HEK293 (cell line): ENCODE results near the gene MT1B.

ENCODE experiments used
- CTCF ChIA-PET: fragments of 350-600 bp; formaldehyde crosslinking; extraction: SDS; loops from one replicate; lab custom pipeline; 2021; ENCODE audit warnings: antibody characterized with exemption; lab: Yijun Ruan, JAX
- POLR2A ChIA-PET: fragments of 300-600 bp; formaldehyde crosslinking; extraction: SDS; loops from one replicate; lab custom pipeline; 2020; ENCODE audit warnings: antibody characterized with exemption, inconsistent platforms; lab: Yijun Ruan, JAX
- H3K27ac ChIP-seq: fragments of 200-500 bp; sonication (Bioruptor generic); 2 replicates; pipeline ENCODE4 v1.5.1; 2014; ENCODE audit warnings: low read depth, low read length, control low read depth, inconsistent platforms; ENCODE audit errors: extremely low read depth
- H3K36me3 ChIP-seq, 2 experiments: fragments of 200-500 bp in 1 of 2; sonication (Bioruptor generic) in 1 of 2; 1 replicate in 1 of 2; 2 replicates in 1 of 2; pipeline ENCODE4 v1.5.1; 2014 to 2017; ENCODE audit warnings: inconsistent platforms in 2 of 2, low read length in 2 of 2; ENCODE audit not compliant: control insufficient read depth in 2 of 2, insufficient read depth in 1 of 2
- H3K4me1 ChIP-seq: fragments of 200-500 bp; sonication (Bioruptor generic); 2 replicates; pipeline ENCODE4 v1.5.1; 2014; ENCODE audit warnings: mild to moderate bottlenecking, low read length, inconsistent platforms; ENCODE audit not compliant: control insufficient read depth, insufficient read depth
- H3K4me3 ChIP-seq: 2 replicates; pipeline ENCODE4 v1.5.1; 2011; ENCODE audit warnings: low read depth, mild to moderate bottlenecking, control low read depth, low read length, moderate library complexity
- H3K9me3 ChIP-seq: fragments of 200-500 bp; sonication (Bioruptor generic); 2 replicates; pipeline ENCODE4 v1.5.1; 2014; ENCODE audit warnings: low read depth, low read length, inconsistent platforms; ENCODE audit not compliant: control insufficient read depth, insufficient read depth
- FEZF1 ChIP-seq: fragments of 450-650 bp; formaldehyde crosslinking; IDR thresholded peaks from 2 replicates; pipeline ENCODE4 v1.5.1; 2016; ENCODE audit warnings: missing biosample characterization, missing genetic modification characterization
- GLI2 ChIP-seq: fragments of 450-650 bp; formaldehyde crosslinking; IDR thresholded peaks from 2 replicates; pipeline ENCODE4; 2017; ENCODE audit warnings: missing biosample characterization, missing genetic modification characterization, low read depth, borderline replicate concordance
- GLI4 ChIP-seq: fragments of 450-650 bp; formaldehyde crosslinking; IDR thresholded peaks from 2 replicates; pipeline ENCODE4 v1.5.1; 2016; ENCODE audit warnings: missing biosample characterization, missing genetic modification characterization
- OSR2 ChIP-seq: fragments of 450-650 bp; formaldehyde crosslinking; IDR thresholded peaks from 2 replicates; pipeline ENCODE4 v1.5.1; 2016; ENCODE audit warnings: missing biosample characterization, missing genetic modification characterization
- PRDM2 ChIP-seq: fragments of 450-650 bp; formaldehyde crosslinking; IDR thresholded peaks from 2 replicates; pipeline ENCODE4 v1.5.1; 2016; ENCODE audit warnings: missing biosample characterization, missing genetic modification characterization, borderline replicate concordance
- SP3 ChIP-seq: fragments of 450-650 bp; formaldehyde crosslinking; IDR thresholded peaks from 2 replicates; pipeline ENCODE4 v1.5.1; 2016; ENCODE audit warnings: missing biosample characterization, missing genetic modification characterization
- TSHZ1 ChIP-seq: fragments of 450-650 bp; formaldehyde crosslinking; IDR thresholded peaks from 2 replicates; pipeline ENCODE4 v1.5.1; 2016; ENCODE audit warnings: missing biosample characterization, missing genetic modification characterization, borderline replicate concordance
- YY1 ChIP-seq: fragments of 450-650 bp; formaldehyde crosslinking; IDR thresholded peaks from 2 replicates; pipeline ENCODE4 v1.5.1; 2018; ENCODE audit warnings: missing biosample characterization, missing genetic modification characterization
- ZBTB11 ChIP-seq: fragments of 450-650 bp; formaldehyde crosslinking; conservative IDR thresholded peaks from 2 replicates; pipeline ENCODE4 v1.5.1; 2016; ENCODE audit warnings: low read depth, missing biosample characterization, missing genetic modification characterization
- ZFP3 ChIP-seq: fragments of 450-650 bp; formaldehyde crosslinking; IDR thresholded peaks from 2 replicates; pipeline ENCODE4 v1.5.1; 2016; ENCODE audit warnings: low read depth, missing biosample characterization, missing genetic modification characterization
- ZFP69B ChIP-seq: fragments of 450-650 bp; formaldehyde crosslinking; IDR thresholded peaks from 2 replicates; pipeline ENCODE4 v1.5.1; 2016; ENCODE audit warnings: missing biosample characterization, missing genetic modification characterization
- ZIC2 ChIP-seq: fragments of 450-650 bp; formaldehyde crosslinking; IDR thresholded peaks from 2 replicates; pipeline ENCODE4 v1.5.1; 2016; ENCODE audit warnings: missing biosample characterization, missing genetic modification characterization
- ZNF121 ChIP-seq: fragments of 450-650 bp; formaldehyde crosslinking; IDR thresholded peaks from 2 replicates; pipeline ENCODE4 v1.5.1; 2016; ENCODE audit warnings: missing biosample characterization, missing genetic modification characterization
- ZNF24 ChIP-seq: fragments of 450-650 bp; formaldehyde crosslinking; IDR thresholded peaks from 2 replicates; pipeline ENCODE4 v1.5.1; 2016; ENCODE audit warnings: missing biosample characterization, missing genetic modification characterization
- ZNF394 ChIP-seq: fragments of 450-650 bp; formaldehyde crosslinking; IDR thresholded peaks from 2 replicates; pipeline ENCODE4 v1.5.1; 2016; ENCODE audit warnings: missing biosample characterization, missing genetic modification characterization, mild to moderate bottlenecking, moderate library complexity, borderline replicate concordance
- ZNF544 ChIP-seq: fragments of 450-650 bp; formaldehyde crosslinking; IDR thresholded peaks from 2 replicates; pipeline ENCODE4 v1.5.0; 2017; ENCODE audit warnings: missing biosample characterization, missing genetic modification characterization
- ZNF664 ChIP-seq: fragments of 450-650 bp; formaldehyde crosslinking; IDR thresholded peaks from 2 replicates; pipeline ENCODE4 v1.5.1; 2016; ENCODE audit warnings: missing biosample characterization, missing genetic modification characterization
- ZNF670 ChIP-seq: fragments of 450-650 bp; formaldehyde crosslinking; IDR thresholded peaks from 2 replicates; pipeline ENCODE4 v1.5.1; 2016; ENCODE audit warnings: missing biosample characterization, missing genetic modification characterization, low read depth
- ZNF843 ChIP-seq: fragments of 450-650 bp; formaldehyde crosslinking; IDR thresholded peaks from 2 replicates; pipeline ENCODE4 v1.5.1; 2016; ENCODE audit warnings: missing biosample characterization, missing genetic modification characterization
- ZSCAN16 ChIP-seq: fragments of 450-650 bp; formaldehyde crosslinking; IDR thresholded peaks from 2 replicates; pipeline ENCODE4 v1.5.1; 2016; ENCODE audit warnings: missing biosample characterization, missing genetic modification characterization
- ZSCAN4 ChIP-seq: fragments of 450-650 bp; formaldehyde crosslinking; IDR thresholded peaks from 2 replicates; pipeline ENCODE4 v1.5.1; 2017; ENCODE audit warnings: missing biosample characterization, missing genetic modification characterization

MT1B gene

GRCh38 chr16:56647641-56648431 lies 3.9 kb upstream of the MT1B start (continued):
- TF ChIP-seq ZBTB11 (tag by site-specific recombination): no peak
- no peak for TF ChIP-seq ZNF544 (tag by site-specific recombination)
- no peak for TF ChIP-seq ZIC2 (tag by site-specific recombination)
- TF ChIP-seq SP3 (tag by site-specific recombination): no peak

GRCh38 chr16:56649271-56649670 lies 2.4 kb upstream of the MT1B start:
- Histone ChIP-seq H3K9me3 (no peaks in the 10 kb centered on the region), H3K27ac (no peak overlapping the region), H3K4me1 (no peaks in the 10 kb centered on the region), H3K4me3 (no peak overlapping the region), H3K36me3 (no peaks in the 10 kb centered on the region)
- ChIA-PET POLR2A (no interaction called here), CTCF (interaction anchor here (0.6 to 1.4 kb wide), 5 partner anchors 11 to 135 kb away, joined by 3 to 5 read pairs (median 4); partner anchors contain the start of gene MT1A)
- TF ChIP-seq YY1: no peak
- no peak for TF ChIP-seq ZNF544 (tag by site-specific recombination)
- TF ChIP-seq ZSCAN16: no peak
- no peak for TF ChIP-seq ZSCAN4 (tag by site-specific recombination)
- no peak for TF ChIP-seq ZFP69B (tag by site-specific recombination)
- TF ChIP-seq TSHZ1: no peak
- no peak for TF ChIP-seq ZNF394
- TF ChIP-seq OSR2 (tag by site-specific recombination): no peak
- no peak for TF ChIP-seq PRDM2
- no peak for TF ChIP-seq ZNF24
- TF ChIP-seq ZNF843 (tag by site-specific recombination): no peak
- TF ChIP-seq ZNF121 (tag by site-specific recombination): no peak
- no peak for TF ChIP-seq GLI2 (tag by site-specific recombination)
- TF ChIP-seq GLI4 (tag by site-specific recombination): no peak
- no peak for TF ChIP-seq ZNF664
- no peak for TF ChIP-seq ZNF670
- no peak for TF ChIP-seq ZFP3
- TF ChIP-seq FEZF1 (tag by site-specific recombination): no peak
